Islet of Langerhans (tissue), 1 donor: ENCODE results near the gene WDPCP.
"Not testable (repeated sequence)": the region's sequence is repeated elsewhere in the genome, so short reads cannot be mapped to it uniquely, and the experiment has no call there.

Source experiments
- FAIRE-seq: peaks from one replicate; lab custom pipeline; 2011; peaks lifted over from hg19 to GRCh38; lab: Jason Lieb, UNC

WDPCP gene

GRCh38 chr2:63347361-63347760 is 240.9 kb downstream of the WDPCP start:
- no peak for FAIRE-seq

DNA sequence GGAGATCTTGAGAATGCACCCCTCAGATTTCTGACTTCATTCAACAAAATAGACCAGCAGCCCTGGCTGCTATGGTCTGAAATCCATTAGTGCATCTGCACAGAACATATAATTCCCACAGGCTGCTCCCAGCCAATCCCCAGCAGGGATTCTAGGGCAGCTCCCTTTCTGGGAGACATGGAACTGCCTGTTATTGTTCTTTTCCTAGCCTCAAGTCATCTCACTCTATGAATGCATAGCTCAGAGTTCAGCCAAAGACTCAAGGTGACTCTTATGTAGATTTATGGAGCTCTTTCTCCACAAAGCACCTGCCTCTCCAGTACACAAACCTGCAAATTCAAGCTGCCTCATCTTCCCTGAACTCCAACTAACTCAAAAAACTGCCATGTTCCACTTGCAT is 241.9 kb downstream of the WDPCP start:
- no peak for FAIRE-seq

GRCh38 chr2:63345285-63345633 is 243.0 kb downstream of the WDPCP start:
- no peak for FAIRE-seq

DNA sequence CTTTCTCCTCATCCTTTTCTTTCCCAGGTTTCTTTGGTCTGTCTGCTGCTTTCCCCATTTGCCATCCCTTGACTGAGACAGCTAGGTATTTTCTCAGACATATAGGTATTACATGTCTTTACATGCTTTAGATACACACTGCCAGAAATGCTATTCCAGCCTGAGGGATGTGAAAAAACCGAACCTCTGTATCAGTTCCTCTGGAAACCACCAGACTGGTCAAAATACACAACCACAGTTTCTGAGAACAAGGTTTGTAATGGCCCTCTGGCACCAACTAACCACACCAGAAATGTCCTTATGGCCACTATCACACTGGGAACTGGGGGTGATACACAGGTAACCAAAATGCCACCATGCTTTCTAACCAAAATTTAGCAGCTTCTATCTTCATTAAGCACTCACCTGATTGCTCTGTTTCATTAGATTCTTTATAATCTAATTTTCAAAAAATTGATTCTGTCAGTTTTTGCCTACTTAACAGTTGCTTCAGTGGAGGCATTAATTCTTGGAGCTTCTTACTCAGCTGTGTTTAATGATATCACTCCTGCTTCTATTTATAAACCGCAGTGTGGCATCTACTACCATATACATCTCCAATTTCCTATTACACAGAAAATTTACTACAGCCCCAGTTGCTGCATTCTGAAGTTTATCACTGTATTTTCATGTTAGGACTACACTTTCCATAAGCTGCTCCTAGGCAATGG is 243.5 kb downstream of the WDPCP start:
- FAIRE-seq, result no peak

DNA sequence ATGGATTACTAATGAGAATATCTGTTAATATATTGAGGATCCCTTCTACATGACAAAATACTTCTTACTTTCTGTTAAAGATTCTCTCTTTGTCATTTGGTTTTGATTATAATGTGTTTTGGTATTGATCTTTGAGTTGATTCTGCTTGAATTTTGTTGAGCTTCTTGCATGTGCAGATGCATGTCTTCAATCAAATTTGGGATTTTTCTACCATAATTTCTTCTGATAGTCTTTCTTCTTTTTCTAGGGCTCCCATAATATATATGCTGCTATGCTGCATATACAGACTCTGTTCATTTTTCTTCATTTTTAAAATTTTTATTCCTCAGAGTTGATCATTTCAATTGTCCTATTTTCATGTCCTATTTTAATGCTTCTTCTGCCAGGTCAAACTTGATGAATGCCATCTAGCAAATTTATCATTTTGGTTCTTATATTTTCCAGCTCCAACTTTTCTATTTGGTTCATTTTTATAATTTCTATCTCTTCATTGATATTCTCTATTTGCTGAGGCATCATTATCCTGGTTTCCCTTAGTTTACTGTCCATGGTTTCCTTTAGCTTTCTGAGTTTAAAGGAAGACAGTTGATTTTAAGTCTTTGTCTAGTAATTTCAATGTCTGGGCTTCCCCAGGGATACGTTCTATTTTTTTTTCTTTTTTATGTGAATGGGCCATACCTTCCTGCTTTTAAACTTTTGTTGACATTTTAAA is 244.7 kb downstream of the WDPCP start:
- no peak for FAIRE-seq

GRCh38 chr2:63340443-63340842 is 247.8 kb downstream of the WDPCP start:
- FAIRE-seq, result no peak

- FAIRE-seq, result no peak
Measured at GRCh38 chr2:63334910-63335309, 253.4 kb downstream of the WDPCP start.

DNA sequence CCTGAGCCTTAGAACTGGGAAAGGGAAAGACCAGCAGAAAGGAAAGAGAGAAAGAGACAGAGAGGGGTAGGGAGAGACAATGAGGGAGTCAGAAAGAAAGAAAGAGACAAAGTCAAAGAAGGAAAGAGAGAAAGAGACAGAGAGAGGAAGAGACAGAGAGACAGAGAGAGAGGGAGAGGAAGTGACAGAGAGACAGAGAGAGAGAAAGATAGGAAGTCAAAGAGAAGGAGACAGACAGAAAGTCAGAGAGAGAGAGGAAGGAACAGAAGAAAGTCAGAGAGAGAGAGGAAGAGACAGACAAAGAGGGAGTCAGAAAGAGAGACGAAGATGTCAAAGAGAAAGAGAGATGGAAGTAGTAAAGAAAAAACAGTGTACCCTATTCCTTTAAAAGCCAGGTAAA is 261.8 kb downstream of the WDPCP start:
- no peak for FAIRE-seq

DNA sequence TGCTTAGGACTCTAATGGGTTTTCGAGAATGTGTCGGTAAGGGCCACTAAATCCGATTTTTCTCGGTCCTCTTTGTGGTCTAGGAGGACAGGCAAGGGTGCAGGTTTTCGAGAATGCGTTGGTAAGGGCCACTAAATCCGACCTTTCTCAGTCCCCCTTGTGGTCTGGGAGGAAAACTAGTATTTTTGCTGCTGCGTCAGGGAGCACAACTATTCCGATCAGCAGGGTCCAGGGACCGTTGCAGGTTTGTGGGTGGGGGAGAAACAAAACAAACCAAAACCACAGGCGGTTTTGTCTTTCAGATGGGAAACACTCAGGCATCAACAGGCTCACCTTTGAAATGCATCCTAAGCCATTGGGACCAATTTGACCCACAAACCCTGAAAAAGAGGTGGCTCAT is 264.6 kb downstream of the WDPCP start:
- not testable (repeated sequence) for FAIRE-seq

DNA sequence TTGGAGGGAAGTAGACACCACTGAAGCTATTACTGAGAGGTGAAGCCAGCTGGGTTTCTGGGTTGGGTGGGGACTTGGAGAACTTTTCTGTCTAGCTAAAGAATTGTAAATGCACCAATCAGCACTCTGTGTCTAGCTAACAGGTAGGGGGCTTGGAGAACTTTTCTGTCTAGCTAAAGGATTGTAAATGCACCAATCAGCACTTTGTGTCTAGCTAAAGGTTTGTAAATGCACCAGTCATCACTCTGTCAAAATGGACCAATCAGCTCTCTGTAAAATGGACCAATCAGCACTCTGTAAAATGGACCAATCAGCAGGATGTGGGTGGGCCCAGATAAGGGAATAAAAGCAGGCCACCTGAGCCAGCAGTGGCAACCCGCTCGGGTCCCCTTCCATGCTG is 266.3 kb downstream of the WDPCP start:
- FAIRE-seq, result not testable (repeated sequence)

DNA sequence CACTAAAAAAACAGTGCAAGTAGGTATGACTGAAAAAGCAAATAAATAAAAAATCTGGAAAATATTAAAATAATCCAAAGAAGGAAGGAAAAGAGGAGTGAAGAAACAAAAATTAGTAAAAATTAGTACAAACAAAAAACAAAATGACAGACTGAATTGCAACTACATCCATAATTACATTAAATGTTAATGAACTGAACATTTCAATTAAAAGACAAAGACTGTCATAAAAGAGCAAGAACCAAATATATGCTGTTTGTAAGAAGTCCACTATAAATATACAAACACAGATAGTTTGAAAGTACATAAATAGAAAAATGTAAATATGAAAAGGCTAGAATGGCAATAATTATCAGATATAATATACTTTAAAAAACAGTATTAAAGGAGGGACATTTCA is 267.6 kb downstream of the WDPCP start:
- FAIRE-seq, result no peak

GRCh38 chr2:63310614-63311013 is 277.7 kb downstream of the WDPCP start:
- FAIRE-seq, result no peak

- no peak for FAIRE-seq
Measured at GRCh38 chr2:63301481-63301880, 286.8 kb downstream of the WDPCP start.

DNA sequence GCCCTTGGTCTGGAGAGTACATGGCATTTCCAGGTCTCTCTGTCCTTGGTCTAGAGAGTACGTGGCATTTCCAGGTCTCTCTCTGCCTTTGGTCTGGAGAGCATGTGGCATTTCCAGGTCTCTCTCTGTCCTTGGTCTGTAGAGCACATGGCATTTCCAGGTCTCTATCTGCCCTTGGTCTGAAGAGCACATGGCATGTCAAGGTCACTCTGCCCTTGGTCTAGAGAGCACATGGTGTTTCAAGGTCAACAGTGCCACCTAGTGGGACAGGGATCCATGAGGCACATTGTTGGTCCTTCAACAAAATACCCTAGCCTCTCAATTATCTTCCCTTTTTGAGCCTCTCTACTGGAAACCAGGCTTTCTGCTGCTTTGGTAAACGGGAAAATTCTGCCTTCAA is 287.4 kb downstream of the WDPCP start:
- FAIRE-seq, result no peak

DNA sequence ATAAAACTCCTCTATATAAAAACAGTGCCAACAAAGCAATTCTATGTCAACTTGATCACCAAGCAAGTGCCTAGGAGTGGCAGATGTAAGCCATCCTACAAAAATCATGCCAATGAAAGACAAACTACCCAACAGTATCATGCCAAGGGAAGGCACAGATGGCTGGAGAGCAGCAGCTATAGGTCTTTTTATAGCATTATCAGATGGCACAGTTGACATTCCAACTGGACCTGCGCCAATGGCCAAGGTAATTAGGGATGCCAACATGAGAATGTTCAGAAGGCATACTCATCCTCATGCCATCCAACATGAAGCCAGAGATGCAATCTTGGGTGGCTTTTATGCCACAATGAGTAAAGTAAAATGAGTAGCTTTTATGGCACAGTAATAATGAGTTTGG is 300.3 kb downstream of the WDPCP start:
- no peak for FAIRE-seq

DNA sequence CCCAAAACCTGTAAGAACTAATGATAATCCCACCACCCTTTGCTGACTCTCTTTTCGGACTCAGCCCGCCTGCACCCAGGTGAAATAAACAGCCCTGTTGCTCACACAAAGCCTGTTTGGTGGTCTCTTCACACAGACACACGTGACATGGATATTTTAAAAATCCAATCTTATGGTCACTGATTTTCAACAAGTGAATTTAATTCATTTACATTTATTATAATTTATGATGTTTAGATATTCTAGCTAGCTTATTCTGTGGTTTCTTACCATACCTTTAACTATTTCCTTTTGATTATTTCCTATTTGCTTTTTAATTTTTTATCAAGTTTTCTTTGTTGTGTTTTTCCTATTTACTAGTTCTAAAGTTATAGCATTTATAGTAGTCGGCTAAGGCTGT is 301.8 kb downstream of the WDPCP start:
- not testable (repeated sequence) for FAIRE-seq

GRCh38 chr2:63283273-63283672 is 305.0 kb downstream of the WDPCP start:
- no peak for FAIRE-seq

DNA sequence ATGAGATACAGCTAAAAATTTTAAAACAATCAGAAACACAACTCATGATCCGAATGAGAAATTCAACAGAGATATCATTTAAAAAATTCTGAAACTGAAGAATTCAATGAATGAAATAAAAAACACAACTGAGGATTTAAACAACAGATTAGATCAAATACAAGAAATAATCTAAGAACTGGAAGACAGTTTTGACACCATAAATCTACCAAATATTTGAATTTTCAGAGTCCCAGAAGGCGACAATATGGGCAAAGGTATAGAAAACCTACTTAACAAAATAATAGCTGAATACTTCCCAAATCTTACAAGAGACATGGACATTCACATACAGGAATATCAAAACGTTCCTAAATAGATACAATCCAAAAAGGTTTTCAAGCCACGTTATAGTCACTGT is 315.7 kb downstream of the WDPCP start:
- FAIRE-seq, result no peak

DNA sequence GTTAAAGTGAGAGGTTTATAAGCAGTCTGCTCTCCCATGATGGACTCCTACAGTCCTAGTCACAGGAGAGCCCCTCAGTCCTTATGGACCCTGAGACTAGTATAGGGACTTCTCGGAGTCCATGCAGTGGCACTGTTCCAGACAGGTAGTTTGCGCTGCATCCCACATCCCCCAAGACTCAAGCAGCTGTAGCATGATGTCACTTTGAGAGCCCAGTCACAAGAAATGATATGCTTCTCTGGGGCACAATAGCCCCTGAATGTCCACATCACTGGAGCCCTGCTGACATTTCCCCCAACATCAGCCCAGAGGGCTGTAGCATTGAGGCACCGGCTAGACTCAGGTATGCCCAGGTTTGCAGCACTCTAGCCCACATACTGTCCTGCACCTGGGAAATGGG is 317.6 kb downstream of the WDPCP start:
- no peak for FAIRE-seq

GRCh38 chr2:63268946-63269345 is 319.3 kb downstream of the WDPCP start:
- FAIRE-seq, result no peak

- no peak for FAIRE-seq
Measured at GRCh38 chr2:63261137-63261621, 327.1 kb downstream of the WDPCP start.

DNA sequence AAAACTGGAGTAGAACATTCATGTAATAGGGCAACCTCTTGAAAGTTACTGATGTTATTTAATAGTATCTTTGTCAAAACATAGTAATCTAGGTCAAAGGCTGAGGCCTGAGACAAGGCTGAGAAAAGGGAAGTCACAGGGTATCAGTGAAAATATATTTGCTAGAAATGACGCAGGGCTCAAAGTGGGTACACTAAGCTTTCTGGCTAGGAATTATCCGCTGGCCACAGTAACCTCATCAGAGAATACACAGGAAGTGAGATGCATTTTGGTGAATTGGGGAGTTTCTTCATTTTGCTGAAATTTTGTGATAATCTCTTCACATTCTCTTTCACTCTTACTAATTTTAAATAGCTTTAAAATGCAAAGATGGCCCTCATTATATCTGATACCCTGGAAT is 330.8 kb downstream of the WDPCP start:
- FAIRE-seq, result no peak

- FAIRE-seq, result no peak
Measured at GRCh38 chr2:63249161-63249560, 339.1 kb downstream of the WDPCP start.

- FAIRE-seq, result no peak
Measured at GRCh38 chr2:63242747-63243146, 345.5 kb downstream of the WDPCP start.
